ENCODE measurements around the gene UNC50. TPM values are rescaled to one million over a fixed set of nuclear protein-coding genes. Genes with fewer than 3 reads are reported as not detected.

UNC50 gene
- total RNA-seq, 1 donor from 2014 or later = 52.9 TPM

DNA sequence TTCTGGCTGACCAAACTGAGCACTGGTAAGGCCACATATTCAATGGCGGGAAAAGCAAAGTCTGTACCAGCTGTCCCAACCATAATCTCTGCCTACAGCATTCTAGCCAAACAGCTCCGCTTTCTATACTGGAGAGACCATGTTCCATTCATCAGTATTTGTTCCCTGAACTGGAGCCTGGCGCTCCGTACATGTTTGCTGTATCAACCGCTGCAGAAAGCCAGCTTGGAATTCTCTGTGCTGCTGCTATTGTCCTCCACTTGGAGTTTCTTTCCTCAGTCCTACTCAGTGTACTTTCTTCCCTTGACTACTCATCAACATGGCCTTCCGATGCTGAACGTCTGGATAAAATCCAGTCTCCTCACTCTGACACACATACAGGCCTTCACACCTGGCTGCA is 2.0 kb upstream of the UNC50 start:
- FAIRE-seq (no peak), DNase-seq (ENCODE audit: low read depth) (no peak)
- H3K27me3 ChIP-seq (ENCODE audit: control insufficient read depth, insufficient read depth, low read length) = no peaks in the 10 kb centered on the region
- no peak for TF ChIP-seq CTCF (IDR thresholded peaks at IDR 0.05; ENCODE audit: insufficient read depth, low read length, severe bottlenecking)
- H3K4me3 ChIP-seq (ENCODE audit: low read depth, low read length) = no peak overlapping the region
- peaks cover 12% of the 10 kb centered on the region for H3K36me3 ChIP-seq (ENCODE audit: control insufficient read depth, insufficient read depth, low read length)

GRCh38 chr2:98607104-98607503 is 1.3 kb upstream of the UNC50 start:
- H3K36me3 ChIP-seq (ENCODE audit: control insufficient read depth, insufficient read depth, low read length) = peaks cover 13% of the 10 kb centered on the region
- TF ChIP-seq CTCF (IDR thresholded peaks at IDR 0.05; ENCODE audit: insufficient read depth, low read length, severe bottlenecking) = no peak
- no peaks in the 10 kb centered on the region for H3K27me3 ChIP-seq (ENCODE audit: control insufficient read depth, insufficient read depth, low read length)
- no peak overlapping the region for H3K4me3 ChIP-seq (ENCODE audit: low read depth, low read length)
- no peak for FAIRE-seq
- DNase-seq (ENCODE audit: low read depth) = no peak

DNA sequence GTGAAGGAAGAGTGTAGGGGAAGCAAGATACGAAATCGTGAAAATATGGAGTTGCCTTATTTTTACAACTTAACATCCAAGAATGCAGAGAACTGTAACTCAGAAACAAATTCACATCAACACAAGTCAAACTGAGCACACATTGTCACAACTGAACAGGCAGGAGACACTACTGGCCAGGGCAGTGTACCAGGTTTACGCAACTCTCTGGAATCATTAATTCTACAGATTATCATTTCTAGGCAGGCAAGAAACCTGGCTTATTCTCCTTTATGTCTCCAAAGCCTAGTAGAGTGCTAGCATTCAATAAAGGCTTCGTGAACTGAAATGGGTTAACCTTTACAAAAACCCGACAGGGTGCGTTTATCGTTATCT is 661 bp upstream of the UNC50 start:
- H3K4me3 ChIP-seq (ENCODE audit: low read depth, low read length) = peak overlapping the region; percentile 68
- no peak for DNase-seq (ENCODE audit: low read depth)
- peaks cover 13% of the 10 kb centered on the region for H3K36me3 ChIP-seq (ENCODE audit: control insufficient read depth, insufficient read depth, low read length)
- FAIRE-seq = no peak
- no peak for TF ChIP-seq CTCF (IDR thresholded peaks at IDR 0.05; ENCODE audit: insufficient read depth, low read length, severe bottlenecking)
- no peaks in the 10 kb centered on the region for H3K27me3 ChIP-seq (ENCODE audit: control insufficient read depth, insufficient read depth, low read length)

GRCh38 chr2:98608962-98609604 is 694 bp downstream of the UNC50 start:
- H3K4me3 ChIP-seq (ENCODE audit: low read depth, low read length) = peak overlapping the region; percentile 68
- DNase-seq (ENCODE audit: low read depth) (no peak), FAIRE-seq (no peak)
- TF ChIP-seq CTCF (IDR thresholded peaks at IDR 0.05; ENCODE audit: insufficient read depth, low read length, severe bottlenecking) = no peak
- H3K27me3 ChIP-seq (ENCODE audit: control insufficient read depth, insufficient read depth, low read length) = no peaks in the 10 kb centered on the region
- peaks cover 14% of the 10 kb centered on the region for H3K36me3 ChIP-seq (ENCODE audit: control insufficient read depth, insufficient read depth, low read length)

GRCh38 chr2:98614024-98614739 is 5.8 kb downstream of the UNC50 start:
- Histone ChIP-seq H3K36me3 (ENCODE audit: control insufficient read depth, insufficient read depth, low read length) (peaks cover 19% of the 10 kb centered on the region), H3K4me3 (ENCODE audit: low read depth, low read length) (no peak overlapping the region), H3K27me3 (ENCODE audit: control insufficient read depth, insufficient read depth, low read length) (no peaks in the 10 kb centered on the region)
- TF ChIP-seq CTCF (IDR thresholded peaks at IDR 0.05; ENCODE audit: insufficient read depth, low read length, severe bottlenecking) = no peak
- DNase-seq (ENCODE audit: low read depth) (no peak), FAIRE-seq (no peak)
